HG03520 (cell line): Measurements from ENCODE around the gene PAFAH1B1.

ENCODE experiments used
- ATAC-seq: cut with Tn5 transposase; IDR thresholded peaks from one replicate; pipeline ENCODE4 v1.9.1; 2021; ENCODE audit warnings: mild to moderate bottlenecking, moderate library complexity; ENCODE audit not compliant: unreplicated experiment

PAFAH1B1 gene

GRCh38 chr17:2712300-2713043, 119.0 kb downstream of the PAFAH1B1 start:
- ATAC-seq, result no peak

DNA sequence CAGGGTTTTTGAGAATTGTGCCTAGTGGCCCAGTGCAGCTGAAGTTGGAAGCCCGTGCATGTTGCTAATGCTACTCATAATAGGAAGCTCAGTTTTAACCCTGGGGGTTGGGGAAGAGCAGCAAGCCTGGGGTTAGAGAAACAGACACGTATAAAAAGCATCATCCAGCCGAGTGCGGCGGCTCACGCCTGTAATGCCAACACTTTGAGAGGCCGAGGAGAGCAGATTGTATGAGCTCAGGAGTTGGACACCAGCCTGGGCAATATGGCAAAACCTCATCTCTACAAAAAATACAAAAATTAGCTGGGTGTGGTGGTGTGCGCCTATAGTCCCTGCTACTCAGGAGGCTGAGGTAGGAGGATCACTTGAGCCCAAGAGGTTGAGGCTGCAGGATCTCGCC, 120.4 kb downstream of the PAFAH1B1 start:
- ATAC-seq, result no peak

- ATAC-seq, result no peak
Measured at GRCh38 chr17:2716649-2717048, 123.2 kb downstream of the PAFAH1B1 start.

- ATAC-seq, result no peak
Measured at GRCh38 chr17:2718150-2718938, 124.9 kb downstream of the PAFAH1B1 start.

- no peak for ATAC-seq
Measured at GRCh38 chr17:2719861-2720260, 126.4 kb downstream of the PAFAH1B1 start.

DNA sequence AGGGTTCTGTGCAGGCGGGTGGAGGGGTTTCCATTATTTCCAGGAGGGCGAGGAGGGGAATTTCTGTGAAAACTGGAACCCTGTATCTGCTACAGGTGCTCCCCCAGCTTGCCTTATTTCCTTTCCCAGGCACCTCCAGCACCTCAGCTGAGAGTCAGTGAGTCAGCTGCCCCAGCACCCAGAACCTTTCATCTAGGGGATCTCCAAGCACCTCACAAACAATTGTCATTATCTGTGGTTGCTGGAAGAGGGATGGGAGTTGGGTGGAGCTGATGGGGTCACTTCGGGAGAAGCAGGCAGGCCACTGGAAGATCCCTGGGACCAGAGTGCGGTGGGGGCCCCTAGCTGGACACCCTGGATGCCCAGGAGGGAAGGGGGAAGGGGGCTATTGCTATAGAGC, 128.1 kb downstream of the PAFAH1B1 start:
- ATAC-seq, result no peak

DNA sequence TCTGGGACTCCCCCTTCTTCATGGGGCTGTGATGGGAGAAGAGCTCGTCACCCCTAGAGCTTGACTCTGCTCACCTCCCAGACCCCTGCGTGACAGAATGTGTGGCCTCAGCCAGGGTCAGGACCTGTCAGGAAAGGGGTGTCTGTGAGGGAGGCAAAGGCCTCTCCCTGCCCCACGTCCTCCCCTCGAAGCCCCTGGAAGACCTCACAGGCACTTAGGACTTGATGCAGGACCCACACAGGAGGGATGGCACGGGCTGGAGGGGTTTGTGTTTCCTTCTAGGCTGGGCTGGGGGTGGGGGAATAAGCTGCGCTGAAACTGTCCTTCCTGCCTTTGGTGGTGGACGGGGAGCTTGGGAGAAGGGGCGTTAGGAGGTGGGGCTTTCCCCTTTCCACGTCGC, 129.2 kb downstream of the PAFAH1B1 start:
- no peak for ATAC-seq

DNA sequence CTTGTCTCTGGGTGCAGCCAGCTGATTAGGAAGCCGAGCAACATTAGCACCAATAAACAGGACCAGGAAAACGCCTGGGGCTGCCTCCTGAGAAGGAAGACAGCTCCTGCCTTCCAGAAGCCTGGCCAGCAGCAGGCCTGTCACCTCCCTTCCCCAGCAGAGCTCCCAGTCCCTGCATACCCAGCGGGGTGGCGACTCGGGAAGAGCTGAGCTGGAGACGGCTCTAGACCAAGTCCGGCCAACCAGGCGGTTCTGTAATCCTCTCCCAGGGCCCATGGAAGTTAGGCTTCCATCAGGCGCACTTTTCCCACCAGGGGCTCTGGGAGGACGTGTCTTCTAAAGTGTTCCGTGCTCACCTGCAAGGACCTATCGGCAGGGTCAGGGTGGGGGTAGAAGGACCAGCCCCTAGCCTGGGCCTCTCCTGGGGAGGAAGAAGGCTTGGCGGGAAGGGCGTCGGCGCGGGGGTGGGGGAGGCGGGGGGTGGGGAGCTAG, 130.1 kb downstream of the PAFAH1B1 start:
- ATAC-seq, result no peak

DNA sequence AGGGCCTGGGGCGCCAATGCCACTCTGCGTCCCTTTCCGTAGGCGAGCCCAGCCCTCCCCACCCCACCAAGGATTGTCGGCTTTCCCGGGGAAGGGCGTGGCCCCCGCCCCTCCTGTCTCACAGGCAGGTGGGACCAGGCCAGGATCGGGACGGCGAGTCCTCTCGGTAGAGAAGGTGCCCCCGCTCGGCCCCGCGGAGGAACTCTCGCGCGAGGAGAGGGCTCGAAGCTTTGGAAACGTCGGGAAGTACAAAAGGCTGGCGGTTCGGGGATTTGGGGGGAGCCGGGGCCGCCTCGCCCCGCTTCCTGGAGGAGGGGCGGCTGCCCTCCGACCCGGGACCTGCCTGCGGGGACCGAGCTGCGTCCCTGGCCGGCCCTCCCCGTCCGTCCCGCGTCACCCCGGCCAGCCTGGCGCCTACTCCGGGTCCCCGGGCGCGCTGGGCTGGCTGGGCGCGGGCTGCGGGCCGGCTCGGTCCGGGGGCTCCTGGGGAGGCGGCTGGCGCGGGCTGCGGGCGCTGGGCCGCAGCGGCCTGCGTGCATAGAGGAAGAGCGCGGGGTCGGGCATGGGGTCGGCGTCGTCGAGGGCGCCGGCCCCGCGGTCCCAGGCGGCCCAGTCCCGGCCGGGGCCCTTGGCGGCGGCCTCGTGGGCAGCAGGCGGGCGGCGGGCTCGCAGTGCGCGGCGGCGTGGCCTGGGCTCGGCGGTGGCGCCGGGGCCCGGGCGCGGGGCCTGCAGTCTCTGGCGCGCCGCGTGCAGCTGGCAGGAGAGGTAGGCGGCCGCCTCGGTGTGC, 130.7 kb downstream of the PAFAH1B1 start:
- no peak for ATAC-seq

- no peak for ATAC-seq
Measured at GRCh38 chr17:2724784-2725164, 131.3 kb downstream of the PAFAH1B1 start.

DNA sequence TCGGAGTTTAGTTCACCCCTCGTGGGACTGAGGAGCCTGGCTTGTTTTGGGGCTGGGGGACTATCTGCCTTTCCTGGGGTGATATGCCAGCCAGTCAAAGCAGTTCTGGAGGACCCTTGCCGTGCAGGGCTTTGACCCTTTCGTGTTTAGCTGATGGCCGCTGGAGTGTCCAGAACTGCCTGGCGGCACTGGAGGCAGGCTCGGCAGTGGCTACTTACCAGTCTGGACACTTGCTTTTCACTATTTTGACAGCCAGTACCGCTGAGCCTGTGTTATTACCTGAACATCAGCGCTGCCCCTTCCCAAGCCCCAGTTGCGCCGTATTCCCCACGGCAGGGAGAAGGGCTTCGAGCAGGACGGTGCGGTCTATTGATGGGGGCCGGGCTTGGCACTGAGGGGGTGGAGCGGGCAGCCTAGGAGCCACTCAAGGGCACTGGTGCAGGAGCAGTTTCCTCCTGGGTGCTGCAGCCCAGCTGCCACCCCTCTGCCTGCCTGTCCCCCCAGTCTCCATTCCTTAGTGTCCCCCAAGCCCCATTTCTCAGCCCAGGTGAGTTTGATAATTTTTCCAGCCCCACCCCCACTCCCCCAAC, 137.4 kb downstream of the PAFAH1B1 start:
- no peak for ATAC-seq

- no peak for ATAC-seq
Measured at GRCh38 chr17:2731807-2732206, 138.4 kb downstream of the PAFAH1B1 start.

DNA sequence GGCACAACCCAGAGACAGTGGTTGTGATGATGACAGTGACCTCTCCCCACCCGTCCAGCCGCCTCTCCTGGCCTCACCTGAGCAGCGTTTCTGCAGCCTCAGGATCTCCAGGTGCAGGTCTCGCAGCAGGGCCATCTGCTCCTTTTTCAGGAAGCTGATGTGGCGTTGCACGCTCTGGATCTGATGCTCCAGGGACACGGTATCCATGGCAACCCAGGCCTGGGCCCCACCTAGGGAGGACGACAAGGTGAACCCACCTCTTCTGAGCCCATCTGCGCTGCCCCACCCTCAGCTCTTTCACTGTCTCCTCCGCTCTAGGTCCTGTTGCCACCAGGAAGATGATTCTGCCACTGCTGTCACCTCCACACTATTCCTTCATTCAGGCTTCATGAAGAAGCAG, 141.5 kb downstream of the PAFAH1B1 start:
- no peak for ATAC-seq
